NCI-H1092 treated with DMSO at 0.1 percent for 48 hours (cell line): Measurements from ENCODE around the gene COA1.
"Not testable (repeated sequence)": the region's sequence is repeated elsewhere in the genome, so short reads cannot be mapped to it uniquely, and the experiment has no call there.

ENCODE experiments used
- DNase-seq: peaks from one replicate; lab custom pipeline; 2025; lab: John Stamatoyannopoulos, UW

Gene COA1

DNA sequence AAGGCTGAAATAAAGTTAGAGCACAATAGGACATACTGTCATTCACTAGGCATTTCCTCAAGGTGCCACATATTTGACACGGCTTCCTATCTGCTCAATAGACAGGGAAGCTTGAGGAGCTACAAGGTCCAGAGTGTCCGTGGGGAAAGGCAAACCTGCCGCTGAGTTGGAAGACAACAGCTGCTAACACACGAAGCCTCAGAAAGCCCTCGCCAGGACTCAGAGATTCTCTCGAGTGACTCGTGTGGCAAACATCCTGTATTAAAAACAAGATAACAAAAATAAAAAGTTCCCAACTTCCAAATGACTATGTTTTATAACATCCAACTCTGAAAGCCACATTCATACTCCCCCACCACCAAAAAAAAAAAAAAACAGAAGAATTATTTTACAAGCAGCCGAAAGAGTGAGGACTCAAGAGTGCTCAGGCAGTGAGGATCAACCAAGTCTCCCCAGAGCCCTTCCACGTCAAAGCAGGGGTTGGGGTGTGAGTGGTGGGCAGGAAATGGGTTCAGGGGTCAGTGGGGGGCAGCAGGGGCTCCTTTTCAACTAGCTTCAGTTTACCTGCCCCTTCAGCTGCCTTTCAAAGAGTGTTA is 78.8 kb downstream of the COA1 start:
- no peak for DNase-seq

DNA sequence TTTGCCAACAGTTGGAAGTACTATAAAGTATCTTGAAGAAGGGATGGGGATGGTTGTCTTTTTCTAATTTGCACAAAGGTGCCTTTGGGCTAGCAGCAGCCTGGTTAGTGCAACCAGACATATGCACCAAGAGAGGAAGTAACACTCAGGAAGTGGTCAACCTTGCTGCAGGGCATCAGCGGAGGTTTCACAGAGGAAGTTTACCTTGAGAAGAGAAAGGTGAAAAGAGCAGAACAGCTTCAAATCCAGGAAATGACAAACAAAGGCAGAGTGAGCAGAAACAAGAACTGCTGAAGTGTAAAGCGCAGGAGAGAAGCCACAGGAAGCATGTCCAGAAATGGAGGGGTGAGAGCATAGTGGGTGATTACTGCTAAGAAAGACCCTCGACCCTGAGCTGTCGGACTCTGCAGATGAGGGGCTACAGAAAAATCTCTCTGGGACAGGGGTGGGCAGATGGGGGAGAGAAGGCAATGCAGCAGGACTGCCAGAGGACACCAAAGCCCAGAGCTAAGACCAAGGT is 79.5 kb downstream of the COA1 start:
- DNase-seq, result no peak

DNA sequence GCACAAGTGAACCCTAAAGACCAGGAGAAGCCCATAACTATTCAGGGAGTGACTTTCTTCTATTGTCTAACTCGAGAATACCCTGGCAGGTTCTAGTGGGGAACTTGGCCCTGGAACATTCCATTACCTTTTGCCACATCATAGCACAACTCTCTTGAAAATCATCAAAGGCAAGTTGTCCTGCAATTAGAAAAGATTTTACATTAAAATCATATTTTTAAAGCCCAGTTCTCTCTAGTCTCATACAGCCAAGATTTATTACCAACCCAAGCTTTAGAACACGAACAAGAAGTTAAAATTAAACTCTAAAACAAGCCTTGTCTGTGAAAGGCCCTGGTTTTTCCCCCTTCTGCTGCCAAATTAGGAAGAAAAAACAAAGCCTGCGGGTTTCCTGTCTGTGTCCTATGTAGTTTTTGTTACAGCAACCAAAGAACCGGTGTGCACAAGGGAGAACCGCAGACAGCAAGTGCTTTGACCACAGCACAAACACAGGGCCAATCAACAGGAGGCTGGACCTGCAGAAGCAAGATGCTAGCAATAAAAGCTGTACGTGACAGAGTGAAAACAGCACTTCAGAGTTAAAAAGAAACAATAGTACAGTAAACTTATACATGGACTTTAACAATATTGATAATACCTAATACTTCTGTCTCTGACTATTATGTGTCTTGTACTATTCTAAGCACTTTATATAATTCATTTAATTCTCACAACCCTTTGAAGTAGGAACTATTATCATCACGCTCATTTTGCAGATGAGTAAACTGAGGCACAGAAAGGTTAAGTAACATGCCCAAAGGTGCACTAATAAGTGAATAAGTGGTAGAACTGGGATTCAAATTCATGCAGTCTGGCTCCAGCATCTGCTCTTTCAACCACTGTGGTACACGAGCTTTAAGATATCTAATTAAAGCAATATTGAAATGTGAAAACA is 80.6 kb downstream of the COA1 start:
- DNase-seq, result no peak

DNA sequence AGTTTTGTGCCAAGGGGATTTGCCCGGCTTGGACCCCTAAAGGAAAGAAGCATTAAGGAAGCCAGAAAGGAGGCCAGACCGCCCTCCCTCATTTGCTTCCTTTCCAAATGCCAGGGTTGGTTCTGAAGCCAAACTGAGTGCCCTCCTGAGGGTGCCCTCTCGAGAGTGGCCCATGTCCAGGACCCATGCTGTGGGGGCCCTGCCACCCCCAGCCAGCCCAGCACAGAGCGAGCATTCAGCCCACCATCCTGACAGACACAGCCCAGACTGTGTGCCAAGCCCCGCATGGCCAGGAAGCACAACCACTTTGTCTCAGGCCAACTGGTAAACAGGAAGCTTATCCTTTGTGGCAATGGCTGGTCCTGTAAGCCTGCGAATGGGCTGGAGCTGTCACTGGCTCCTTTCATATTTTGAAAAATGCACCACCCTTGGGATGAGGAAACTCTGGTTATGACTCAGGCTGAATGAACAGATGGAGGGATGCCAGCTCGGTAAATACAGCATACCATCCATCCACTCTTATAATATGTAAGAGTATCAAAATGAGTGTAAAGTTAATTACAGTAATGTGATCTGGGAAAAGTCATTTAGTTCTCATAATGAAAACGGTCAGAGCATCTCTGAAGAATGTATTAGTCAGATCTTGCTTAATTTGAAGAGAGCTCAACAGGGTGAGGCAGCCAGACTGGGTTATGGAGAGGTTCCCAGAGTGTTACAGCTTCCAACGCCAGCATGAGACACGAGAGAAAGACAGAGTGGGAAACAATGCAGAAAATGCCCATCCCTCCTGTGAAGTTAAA is 81.5 kb downstream of the COA1 start:
- DNase-seq, result peak; percentile 94

DNA sequence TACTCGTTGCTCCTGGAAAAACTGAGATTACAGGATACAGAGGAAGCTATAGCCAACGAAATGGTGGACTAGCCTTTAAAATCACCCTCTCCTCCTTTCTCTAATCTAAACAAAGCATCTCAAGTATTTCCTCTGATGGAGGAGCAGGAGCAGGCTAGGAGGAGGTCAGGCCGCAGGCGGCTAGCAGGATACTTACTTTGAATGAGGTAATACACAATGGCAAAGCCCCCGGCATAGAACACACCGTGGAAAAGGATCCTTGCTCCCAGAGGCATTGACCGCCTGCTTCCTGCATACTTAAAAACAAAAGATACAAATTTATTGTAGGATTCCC is 82.0 kb downstream of the COA1 start:
- DNase-seq, result peak; percentile 41

DNA sequence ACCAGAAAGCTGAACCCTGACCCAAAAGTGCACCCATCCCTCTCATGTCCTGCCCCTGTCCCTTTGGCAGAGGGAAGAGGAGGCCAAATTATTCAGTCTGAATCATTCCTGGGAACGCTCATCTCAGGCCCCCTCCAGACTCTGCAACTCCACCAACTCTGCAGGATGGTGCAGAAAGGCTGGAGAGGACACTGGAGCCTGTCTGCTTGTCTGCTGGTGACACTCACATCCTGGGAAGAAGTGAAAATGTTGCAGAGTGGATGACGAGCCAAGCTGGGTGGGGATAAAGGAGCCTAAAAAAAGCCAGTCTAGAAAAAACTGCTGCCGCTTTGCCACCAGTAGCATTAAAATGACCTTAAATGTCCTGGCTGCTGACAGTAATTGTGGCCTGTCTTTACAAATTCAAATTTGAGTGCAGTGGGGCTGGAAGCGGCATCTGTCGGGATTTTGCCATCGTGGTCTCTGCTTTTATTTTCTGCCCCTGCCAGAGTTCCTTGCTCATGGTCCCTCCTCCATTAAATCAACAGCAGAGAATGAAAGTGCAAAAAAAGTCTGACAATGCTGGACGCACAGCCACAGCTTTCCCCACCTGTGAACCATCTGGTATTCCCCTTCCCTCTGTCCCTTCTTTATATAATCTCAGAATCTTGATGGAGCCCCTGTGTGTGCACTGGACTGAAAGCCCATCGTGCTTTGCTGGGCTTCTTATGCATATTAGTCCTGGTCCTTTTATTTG is 82.6 kb downstream of the COA1 start:
- no peak for DNase-seq

DNA sequence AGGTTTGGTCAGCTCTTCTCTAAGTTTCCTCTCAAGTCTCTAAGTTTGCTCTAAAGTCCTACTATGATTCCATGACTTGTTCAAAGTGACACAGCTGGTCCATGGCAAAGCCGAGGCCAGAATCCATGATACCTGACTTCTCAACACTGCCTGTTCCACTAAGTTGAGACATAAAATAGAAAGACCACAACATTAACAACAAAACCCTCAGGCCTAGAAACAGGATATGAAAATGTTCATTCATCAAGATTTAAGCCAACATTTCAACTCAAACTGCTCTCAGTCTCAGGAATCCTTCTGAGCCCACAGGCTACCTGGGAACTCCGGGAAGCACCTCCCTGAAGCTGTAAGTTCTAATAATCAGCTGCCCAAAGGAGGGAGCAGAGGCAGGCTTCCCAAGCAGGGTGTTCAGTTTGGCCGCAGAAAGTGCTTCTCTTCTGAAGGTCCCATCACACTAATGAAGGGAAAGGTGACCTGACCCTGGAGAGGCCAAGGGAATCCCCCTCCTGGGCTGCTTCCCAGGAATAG is 83.6 kb downstream of the COA1 start:
- no peak for DNase-seq

DNA sequence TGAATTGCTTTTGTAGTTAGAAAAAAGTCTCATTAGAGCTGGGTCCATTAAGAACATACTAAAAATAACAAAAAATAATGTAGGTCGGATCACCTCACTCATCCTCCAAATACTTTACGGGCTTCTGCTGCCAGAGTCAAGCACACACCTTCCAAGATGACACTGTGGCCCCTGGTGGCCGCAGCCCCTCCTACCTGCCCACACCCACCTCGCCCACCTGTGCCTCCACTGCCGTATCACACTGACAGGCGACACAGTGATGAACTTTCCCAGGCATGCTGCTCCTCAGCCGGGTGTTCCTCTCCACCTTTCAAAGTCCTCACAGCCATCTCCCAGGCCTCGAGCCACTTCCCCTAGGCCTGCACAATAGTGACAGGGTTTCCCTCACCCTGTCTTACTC is 85.5 kb downstream of the COA1 start:
- DNase-seq, result no peak

DNA sequence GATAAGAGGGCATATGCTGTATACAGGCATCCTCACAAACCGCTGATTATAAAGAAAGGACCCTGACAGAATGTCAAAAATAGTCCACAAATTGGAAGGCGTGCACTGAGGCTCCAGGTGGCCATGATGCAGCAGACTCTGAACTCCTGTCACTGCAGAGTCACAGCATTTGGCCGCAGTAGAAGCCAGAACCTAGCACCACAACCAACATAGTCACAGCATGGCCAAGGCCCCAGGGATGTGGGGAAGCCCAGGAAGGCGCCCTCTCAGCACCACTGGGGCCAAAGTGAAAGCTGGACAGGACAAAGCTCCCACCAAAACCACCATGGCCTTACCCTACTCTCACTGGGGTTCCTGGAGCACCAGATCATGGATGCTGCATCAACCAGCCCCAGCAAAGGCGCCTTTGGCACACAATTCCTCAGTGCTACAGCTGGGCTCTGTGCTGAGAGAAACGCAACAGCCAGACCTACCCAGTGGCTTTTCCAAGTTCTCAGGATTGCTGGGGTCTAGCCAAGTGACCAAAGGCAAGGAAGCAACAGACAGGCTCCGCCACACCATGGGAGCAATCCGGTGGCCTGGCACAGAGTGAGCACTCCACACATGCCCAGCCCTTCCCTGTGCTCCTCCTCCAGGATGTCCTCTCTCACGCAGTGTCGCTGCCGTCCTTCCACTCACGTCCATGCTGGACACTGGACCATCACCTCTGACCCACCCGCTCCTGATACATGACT is 86.3 kb downstream of the COA1 start:
- DNase-seq, result no peak

DNA sequence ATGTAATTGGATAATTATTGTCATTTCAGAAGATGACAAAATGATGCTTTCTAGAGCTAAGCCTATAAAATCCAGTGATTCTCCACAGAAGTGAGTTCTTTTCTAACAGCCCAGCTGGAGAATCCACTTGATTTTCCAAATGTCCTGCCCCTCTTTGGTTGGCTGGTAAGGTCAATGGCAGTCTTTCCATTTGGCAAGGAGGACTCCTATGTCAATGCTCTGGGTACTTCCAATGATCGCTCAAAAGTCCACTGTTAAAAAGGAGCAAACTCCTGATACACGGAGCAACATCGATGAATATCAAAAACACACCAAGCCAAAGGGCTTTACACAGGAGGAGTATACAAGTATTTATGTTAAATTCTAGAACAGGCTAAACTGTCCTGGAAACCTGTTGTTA is 88.6 kb downstream of the COA1 start:
- DNase-seq, result no peak

DNA sequence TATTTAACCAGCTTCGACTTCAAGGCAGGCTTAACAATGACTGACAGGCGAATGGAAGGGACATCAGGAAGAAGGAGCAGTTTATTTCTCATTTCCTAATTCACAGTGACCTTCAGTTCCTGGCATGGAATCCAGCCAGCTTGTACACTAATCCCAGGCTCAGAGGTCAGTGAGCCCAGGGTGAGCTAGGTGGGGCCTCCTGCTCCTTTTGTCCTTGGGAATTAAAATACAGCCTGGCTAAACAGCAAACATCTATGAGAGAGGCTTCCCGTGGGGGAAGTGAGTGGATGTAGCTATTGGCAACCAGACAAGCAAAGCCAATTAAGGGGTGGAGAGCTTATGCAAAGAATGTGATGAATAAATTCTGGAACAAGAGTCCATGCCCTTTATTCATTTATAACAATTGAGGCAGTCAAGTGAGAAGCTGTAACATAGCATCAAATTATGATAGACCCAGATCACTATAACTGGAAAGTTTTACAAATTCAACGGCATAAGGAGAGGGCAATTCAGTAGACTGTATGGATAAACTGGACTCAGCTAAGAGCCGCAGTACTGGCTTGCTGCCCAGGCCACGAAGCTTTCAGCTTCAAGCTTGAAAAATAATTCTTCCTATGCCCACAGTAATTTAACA is 89.3 kb downstream of the COA1 start:
- peak; percentile 98 for DNase-seq

DNA sequence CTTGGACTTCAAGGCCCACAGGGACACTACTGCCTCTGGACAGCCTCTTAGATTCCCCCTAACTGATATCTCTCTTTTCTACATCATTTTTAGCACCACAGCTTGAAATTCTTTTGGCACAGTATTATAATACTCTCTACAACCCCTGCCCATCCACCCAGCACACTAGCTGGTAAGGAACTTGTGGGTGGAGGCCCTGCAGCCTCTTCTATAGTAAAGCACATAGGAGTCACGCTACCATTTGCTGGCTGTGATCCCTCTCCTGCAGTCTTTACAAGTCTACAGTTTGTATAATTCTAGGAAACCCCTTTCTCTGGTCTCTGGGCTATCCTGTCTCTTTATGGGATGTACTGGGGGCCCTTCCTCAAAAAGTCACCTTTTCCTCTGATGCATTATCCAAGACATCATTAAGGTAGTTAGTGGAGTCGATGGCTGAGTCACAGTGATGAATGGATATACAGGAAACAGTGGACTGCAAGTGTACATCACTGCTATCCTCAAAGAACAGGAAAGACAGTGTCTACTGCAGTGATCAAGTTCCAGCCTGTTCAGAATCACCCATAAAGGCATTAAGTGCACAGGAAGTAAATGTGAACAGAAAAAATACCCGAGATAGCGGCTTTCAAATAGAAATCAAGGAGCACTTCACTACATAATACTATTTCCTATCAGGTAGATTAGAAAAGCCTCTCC is 92.1 kb downstream of the COA1 start:
- DNase-seq, result no peak

DNA sequence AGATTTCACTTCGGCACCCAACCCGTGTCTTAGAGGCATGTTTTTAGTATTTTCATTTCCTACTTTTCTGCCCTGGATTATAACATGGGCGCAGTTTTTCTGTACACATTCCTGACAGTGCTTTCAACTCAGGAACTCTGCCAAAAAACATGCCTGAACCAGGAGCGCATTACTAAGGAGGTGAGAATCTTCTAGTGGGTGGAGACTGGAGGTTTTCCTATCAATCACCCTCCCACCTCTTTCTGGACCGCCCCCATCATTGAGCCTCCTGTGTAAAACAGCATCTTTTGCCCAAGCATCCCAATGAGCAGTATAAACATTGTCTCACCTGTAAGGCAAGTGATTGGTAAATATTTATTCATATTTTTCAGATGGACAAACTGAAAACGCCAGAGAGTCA is 93.2 kb downstream of the COA1 start:
- DNase-seq, result peak; percentile 11

DNA sequence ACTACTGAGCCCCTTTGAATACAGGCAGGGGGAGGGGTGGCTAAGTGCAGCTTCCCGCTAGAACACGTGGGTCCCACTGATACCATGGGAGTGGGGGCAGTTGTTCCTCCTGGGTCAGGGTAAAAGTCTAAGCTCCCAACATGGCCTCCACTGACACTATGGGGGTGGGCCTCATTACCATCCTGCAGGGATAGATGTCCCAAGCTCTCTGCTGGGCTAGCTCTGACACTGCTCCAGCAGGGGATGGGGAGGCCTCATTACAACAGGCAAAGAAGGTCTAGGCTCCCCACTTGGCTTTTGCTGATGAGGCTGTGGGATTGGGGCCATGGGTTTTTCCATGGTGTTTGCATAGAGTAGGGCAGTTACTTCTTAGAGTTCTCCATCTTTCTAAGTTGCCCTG is 94.9 kb downstream of the COA1 start:
- DNase-seq, result no peak

DNA sequence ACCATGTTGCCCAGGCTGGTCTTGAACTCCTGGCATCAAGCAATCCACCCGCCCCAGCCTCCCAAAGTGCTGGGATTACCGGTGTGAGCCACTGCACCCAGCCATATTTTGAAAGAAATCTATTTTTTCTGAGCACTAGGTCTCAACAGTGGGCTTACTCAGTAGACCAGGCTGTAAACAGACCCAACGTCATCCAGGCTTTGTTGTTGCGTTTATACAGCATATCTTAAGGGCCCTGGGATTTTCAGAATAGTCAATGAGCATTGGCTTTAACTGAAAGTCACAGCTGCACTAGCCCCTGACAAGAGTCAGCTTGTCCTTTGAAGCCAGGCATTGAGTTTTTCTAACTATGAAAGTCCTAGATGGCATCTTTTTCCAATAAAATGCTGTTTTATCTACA is 96.6 kb downstream of the COA1 start:
- no peak for DNase-seq

DNA sequence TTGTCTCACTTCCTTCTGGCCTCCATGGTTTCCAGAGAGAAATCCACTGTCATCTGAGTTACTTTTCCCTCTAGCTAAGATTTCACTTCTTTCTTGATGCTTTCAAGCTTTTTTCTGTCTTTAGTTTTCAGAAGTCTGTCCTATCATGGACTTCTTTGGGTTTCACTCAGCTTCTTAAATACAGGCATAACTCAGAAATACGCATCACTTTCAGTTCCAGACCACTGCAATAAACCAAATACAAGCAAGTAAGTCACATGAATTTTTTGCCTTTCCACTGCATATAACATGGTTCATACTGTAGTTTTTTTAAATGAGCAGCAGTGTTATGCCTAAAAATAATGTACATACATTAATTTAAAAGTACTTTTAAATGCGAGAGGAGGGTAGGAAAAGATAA is 97.8 kb downstream of the COA1 start:
- no peak for DNase-seq

DNA sequence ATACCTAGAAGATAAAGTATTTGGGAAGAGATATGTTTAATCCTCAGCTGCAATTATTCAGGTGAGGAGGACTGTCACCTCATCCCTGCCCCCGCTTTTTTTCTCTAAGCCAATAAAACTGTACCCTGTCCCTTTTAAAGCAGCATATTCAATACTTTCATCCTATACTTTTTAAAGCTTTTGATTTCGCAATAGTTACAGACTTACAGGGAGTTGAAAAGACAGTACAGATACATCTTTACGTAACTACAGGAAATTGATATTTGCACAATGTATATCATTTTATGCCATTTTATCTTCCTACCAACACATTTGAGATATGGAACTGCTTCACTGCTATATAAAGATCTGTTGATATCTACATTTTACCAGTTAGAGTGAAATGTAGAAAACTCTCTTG is 98.8 kb downstream of the COA1 start:
- no peak for DNase-seq

DNA sequence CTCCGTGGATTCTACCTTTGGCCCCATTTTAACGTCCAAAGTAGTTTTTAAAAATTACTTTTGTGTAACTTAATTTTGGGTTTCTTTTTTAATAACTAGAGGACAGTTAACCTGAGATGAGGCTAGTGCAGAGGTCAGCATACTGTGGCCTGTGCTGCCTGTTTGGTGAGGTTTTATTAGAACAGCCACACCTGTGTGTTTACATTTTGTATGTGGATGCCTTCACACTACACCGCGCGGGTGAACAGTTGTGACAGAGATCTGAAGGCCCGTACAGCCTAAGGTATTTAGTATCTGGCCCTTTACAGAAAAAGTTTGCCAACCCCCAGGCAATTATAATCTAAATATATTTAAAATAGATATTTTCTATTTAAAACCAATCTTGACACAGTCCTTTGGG is 99.5 kb downstream of the COA1 start:
- no peak for DNase-seq

DNA sequence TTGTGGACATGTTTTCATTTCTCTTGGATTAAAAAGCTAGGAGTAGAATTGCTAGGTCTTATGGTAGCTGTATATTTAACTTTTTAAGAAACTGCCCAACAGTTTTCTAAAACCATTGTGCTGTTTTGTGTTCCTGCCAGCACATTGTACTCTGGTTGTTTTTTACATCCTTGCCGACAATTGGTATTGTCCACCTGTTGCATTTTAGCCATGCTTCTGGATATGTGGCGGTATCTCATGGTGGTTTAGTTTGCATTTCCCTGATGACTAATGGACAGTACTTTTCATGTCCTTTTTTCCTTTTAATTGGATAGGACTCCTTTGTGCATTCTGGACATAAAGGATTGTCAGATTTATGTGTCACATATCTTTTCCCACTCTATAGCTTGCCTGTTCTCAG is 100.9 kb downstream of the COA1 start:
- DNase-seq, result no peak

DNA sequence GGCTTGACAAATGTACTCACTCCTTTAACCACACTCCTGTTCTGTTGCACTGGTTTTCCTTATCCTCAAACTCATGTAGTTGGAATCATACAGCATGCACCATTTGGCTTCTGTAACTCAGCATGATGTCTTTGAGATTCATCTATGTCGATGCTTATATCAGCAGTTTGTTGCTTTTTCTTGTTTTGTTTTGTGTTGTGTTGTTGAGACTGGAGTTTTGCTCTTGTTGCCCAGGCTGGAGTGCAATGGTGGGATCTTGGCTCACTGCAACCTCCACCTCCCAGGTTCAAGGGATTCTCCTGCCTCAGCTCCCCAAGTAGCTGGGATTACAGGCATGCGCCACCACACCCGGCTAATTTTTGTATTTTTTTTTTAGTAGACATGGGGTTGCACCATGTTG is 101.5 kb downstream of the COA1 start:
- not testable (repeated sequence) for DNase-seq
